ENCODE results near the gene MEIOB.
"Not testable (repeated sequence)": the region's sequence is repeated elsewhere in the genome, so short reads cannot be mapped to it uniquely, and the experiment has no call there.

Gene MEIOB

GRCh38 chr16:1807626-1808025 is 64.3 kb downstream of the MEIOB start:
- DNase-seq = no peak

DNA sequence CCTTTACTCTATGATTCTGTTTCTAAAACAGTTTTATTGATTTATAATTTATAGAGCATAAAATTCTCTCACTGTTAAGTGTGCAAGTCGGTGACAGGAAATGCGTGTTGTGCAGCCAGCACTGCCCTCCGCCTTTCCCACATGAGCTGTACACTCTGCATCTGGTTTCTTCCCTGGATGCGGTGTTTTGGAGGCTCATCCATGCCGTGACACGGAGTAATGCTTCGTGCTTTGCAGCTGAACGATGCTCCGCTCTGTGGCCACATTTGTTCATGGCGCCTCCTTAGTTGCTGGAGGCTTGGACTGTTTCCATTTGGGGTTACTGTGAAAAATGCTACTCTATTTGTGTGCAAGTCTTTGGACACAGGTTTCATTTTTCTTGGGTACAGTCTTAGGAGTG is 71.3 kb downstream of the MEIOB start:
- DNase-seq = no peak

GRCh38 chr16:1799263-1799662 is 72.7 kb downstream of the MEIOB start:
- not testable (repeated sequence) for DNase-seq

- no peak for DNase-seq
These were observed 76.9 kb downstream of the MEIOB start for GRCh38 chr16:1794908-1795666.

DNA sequence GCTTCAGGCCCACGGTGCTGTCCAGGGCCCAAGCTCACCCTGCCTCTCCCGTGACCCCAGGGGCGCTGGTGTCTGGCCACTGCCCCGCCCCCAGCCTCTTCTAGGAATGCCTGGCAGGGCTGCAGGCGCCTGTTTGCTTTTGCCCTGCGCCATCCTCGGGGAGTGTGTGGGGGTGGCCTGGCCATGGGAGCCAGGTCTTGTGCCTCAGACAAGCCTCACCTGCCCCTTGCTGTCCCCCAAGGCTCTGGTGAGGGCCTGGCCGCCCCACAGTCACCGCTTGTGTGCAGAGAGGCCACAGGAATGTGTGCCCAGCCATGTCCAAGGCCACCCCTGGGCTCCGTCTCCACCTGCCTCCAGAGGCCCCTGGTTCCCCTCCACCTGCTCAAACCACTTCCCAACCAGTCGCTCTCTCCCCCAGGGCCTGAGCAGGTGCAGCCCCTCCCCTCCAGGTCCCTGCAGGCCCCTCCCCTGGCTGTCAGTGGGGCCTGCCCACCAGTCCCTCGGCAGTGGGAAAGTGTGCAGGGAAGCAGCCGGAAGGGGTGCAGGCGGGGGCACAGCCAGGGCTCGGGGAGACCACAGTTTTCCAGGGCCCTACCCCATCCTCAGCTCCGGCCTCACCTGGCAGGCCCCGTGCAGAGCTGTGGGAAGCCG is 77.6 kb downstream of the MEIOB start:
- DNase-seq = no peak

DNA sequence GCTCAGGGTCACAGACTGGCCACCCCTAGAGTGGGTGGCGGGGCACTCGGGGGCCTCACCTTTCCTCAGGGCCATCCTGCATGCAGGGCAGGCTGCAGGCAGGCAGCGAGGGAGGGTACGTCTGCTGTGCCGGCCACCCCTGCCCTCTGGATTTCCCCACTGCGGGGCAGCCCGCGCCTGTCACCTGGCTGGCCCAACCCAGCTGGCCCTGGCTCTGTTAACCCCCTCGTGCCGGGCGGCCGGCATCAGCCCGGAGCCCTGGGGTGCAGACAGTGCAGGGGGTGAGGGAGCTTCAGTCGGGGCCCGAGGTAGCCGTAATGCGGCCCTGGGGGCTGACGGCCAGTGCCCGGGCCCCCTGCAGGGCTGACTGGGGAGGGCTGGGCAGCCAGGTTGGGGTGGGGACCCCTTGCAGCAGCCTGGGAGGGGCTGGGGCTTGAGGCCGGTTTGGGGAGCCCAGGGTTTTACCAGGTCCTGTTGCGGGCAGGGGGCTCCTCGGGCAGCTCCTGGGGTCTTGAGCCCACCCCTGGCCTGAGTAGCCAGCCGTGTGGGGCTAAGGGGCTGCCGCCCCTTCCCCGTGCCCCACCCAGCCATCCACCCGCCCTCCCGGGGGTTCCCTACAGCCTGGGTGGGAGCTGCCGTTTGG is 78.3 kb downstream of the MEIOB start, which contains the start of gene IGFALS:
TSS of gene IGFALS (minus strand) at position 128 of the 643 bp plus-strand sequence. CDS start at position 75, 53 bp downstream.
- DNase-seq = no peak

GRCh38 chr16:1792836-1793577 is 79.0 kb downstream of the MEIOB start:
- no peak for DNase-seq

DNA sequence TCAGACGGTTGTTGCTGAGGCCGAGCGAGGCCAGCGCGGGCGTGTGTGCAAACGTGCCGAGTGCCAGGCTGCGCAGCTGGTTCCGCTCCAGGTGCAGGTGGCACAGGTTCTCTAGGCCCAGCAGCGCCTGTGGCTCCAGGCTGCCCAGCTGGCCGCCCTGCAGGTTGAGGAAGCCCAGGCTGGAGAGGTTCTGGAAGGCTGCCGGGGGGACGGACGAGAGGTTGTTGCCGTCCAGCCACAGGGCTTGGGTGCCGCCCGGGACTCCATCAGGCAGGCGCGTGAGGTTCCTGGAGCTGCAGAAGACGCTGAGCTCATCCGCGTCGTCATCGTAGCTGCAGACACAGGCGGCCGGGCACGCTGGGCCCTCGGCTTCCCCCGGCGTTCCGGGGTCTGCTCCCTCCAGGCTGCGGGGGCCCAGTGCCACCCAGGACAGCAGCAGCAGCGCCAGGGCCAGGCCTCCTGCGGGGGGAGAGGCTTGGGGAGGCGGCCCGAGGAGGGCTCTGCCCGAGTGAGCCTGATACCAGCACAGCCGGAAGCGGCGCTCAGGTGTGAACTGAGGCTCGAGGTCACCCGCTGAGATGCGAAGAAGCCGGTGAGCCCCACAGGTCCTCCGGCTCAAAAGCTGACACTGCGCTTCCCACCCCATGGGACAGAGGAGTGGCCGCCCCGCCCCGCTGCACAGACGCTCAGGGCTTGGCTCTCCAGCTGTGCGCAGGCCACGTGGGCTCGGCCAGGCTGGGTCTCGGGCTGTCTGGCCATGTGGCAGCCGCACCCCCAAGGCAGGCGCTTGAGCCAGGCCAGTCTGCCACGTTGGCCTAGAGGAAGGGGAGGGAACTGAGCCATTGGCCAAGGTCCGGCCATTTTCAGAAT is 79.8 kb downstream of the MEIOB start:
- no peak for DNase-seq

GRCh38 chr16:1791256-1791942 is 80.6 kb downstream of the MEIOB start:
- no peak for DNase-seq

- no peak for DNase-seq
These were observed 81.2 kb downstream of the MEIOB start for GRCh38 chr16:1790611-1791255.

DNA sequence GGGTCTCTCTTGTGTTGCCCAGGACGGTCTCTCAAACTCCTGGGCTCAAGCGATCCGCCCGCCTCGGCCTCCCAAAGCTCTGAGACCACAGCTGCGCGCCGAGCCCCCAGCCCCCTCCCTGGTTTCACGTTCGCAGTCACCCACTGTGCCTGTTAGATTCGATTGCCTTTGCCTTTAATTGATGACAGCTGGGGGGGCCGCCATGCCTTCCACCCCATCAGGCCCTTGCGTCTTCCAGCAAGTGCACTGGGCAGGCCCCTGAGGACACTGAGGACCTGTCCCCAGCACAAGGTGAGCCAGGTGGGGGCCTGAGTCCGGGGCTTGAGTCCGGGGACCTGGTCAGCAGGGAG is 81.7 kb downstream of the MEIOB start:
- DNase-seq = no peak

DNA sequence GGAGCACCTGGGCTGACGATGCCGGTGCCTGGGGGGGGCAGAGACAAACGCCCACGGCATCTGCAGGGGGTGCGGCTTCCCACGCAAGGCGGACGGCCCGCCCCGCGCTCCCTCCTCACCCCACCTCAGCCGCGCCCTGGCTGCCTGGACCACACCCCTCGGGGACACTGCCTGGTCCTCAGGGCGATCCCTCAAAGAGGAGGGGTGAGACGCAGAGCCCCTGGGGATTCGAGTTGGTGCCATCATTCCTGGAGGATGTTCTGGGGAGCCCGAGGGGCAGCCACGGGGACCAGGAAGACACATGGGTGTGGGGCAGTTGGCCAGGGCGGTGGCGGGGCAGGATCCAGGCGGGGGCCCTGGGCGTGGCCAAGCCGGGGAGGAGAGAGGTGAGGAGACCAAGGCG is 82.3 kb downstream of the MEIOB start:
- no peak for DNase-seq

GRCh38 chr16:1788708-1789100 is 83.3 kb downstream of the MEIOB start:
- no peak for DNase-seq

- DNase-seq = no peak
These were observed 83.8 kb downstream of the MEIOB start for GRCh38 chr16:1788095-1788707.

DNA sequence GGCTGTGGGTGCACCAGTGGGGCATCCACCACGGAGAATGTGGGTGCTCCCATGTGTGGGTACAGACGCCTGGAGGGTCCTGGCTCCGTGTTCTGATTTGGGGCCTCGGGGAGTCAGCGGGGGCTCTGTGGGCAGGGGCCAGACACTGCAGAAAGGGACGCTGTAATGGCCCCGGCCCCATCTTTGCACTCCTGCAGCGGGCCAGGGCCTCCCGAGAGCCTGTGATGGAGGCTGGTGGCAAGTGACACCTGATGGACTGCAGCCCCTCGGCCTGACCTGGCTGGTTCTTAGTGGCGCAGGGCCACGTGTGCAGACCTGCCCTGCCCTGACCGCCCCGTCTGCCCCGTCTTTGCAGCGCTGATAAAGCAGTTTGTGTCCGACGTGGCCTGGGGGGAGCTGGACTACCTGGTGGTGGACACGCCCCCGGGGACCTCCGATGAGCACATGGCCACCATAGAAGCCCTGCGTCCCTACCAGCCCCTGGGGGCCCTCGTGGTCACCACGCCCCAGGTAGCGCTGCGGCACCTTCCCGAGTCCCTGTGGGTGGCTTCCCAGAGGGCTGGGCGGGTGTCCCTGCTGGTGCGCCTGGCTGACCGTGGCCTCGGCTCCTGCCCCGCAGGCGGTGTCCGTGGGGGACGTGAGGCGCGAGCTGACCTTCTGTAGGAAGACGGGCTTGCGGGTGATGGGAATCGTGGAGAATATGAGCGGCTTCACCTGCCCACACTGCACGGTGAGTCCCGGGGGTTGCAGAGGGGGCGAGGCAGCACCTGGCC is 84.5 kb downstream of the MEIOB start:
- no peak for DNase-seq

DNA sequence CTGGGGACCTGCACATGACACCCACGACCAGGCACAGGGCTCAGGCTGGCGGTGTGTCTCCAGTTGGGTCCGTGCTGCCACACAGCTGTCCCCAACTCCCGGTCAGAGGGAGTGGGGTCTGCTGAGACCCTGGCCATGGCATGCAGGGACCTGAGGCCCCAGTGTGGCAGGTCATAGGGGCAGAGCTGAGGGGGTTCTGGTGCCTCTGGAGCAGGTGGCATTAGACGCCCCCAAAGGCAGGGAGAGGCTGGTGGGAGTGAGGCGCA is 85.0 kb downstream of the MEIOB start:
- no peak for DNase-seq

DNA sequence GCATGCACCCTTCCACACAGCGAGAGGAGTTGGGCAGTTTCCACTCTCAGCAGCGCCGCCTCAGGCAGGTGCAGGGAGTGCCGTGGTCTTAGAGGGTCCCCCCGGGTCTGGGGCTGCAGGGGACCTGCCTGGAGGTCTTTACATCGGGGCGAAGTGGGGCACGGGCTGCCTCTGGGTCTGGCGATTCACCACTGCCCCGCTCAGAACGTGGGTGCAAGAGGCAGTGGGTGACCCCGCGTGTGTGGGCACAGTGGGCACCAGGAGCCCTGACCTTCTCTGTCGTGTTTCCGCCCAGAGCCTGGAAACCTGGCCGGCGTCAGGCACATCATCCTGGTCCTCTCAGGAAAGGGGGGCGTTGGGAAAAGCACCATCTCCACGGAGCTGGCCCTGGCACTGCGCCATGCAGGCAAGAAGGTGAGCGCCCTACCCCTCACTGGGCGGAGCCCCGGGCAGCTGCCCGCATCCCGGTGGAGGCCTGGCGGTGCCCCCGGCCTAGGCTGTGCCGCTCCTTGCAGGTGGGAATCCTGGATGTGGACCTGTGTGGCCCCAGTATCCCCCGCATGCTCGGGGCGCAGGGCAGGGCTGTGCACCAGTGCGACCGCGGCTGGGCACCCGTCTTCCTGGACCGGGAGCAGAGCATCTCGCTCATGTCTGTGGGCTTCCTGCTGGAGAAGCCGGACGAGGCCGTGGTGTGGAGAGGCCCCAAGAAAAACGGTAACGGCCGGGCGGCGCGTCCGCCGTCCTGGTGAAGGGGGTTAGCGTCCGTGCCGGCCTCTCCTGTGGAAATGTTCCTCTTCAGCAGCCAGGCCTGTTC is 85.5 kb downstream of the MEIOB start:
- DNase-seq = no peak

DNA sequence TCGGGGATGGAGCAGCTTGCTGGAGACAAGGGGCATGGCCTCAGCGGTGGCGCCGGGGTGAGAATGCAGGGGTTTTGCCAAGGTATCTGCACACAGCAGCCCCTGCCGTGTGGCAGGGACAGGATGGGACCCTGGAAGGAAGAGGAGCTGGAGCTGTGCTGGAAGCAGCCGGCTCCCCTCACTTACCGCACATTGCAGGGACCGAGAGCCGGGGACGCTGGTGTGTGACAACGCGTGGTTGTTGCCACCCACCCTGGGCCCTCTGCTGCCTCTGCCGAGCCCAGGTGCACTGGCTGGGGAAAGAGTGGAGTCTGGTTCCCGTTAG is 86.2 kb downstream of the MEIOB start:
- no peak for DNase-seq
